GM21360 (cell line): ENCODE measurements around the gene LRRC28.

ENCODE experiments used
- ATAC-seq: cut with Tn5 transposase; IDR thresholded peaks from one replicate; pipeline ENCODE4 v1.9.1; 2021; ENCODE audit warnings: mild to moderate bottlenecking, moderate library complexity; ENCODE audit not compliant: unreplicated experiment

Gene LRRC28

DNA sequence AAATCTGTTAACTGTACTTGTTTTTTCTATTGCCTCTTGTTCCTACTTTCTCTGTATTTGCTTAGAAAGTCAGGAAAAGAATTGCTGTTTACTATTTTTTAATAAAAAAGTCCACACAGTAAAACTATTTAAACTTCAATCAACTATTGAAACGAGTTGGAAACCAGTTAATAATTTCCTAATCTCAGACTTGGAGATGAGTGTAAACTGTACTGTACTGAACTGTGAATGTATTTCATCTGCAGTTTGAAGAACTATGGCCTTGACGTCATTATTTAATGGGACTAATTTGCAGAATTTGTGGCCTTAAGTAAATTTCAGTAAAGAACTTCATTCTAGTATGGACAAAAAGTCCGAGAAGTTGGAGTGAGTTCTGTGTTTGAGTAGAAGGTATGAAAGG is 89.1 kb downstream of the LRRC28 start:
- ATAC-seq: no peak

DNA sequence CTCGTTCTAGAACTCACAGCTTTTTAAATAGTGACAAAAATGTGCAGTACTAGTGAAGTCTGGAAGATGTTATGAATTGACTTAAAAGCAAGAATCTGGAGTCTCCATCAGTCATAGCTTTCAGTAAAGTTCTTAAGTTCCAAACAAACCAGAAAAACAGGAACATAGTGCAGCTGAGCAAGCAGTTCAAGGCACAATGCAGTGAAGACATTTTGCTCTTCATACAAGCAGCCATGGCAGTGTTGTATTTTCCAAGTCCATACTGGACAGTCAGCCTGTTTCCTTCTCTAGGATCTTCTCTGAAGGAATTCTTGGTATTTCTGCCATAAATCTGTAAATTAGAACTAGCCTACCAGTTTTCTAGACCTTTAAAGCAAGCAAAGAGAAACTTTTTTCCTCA is 90.5 kb downstream of the LRRC28 start:
- ATAC-seq: no peak

DNA sequence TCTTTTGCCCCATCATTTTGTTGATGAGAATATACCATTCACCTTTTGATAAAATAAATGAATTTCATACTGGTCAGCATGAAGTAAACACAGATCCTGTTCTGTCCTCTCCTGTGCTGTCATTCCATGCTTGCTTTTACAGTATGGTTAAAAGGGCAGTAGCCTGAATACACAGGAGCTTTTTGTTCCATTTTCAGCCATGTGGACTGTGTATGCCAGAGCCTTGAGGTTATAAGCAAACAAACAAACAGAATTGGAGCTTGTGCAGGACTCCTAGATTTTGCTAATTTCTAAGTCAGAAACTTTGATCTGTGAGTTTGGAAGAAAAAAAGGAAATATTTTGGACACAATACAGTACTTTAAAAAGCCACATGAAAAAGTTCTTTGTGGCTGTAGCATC is 91.9 kb downstream of the LRRC28 start:
- ATAC-seq: no peak

DNA sequence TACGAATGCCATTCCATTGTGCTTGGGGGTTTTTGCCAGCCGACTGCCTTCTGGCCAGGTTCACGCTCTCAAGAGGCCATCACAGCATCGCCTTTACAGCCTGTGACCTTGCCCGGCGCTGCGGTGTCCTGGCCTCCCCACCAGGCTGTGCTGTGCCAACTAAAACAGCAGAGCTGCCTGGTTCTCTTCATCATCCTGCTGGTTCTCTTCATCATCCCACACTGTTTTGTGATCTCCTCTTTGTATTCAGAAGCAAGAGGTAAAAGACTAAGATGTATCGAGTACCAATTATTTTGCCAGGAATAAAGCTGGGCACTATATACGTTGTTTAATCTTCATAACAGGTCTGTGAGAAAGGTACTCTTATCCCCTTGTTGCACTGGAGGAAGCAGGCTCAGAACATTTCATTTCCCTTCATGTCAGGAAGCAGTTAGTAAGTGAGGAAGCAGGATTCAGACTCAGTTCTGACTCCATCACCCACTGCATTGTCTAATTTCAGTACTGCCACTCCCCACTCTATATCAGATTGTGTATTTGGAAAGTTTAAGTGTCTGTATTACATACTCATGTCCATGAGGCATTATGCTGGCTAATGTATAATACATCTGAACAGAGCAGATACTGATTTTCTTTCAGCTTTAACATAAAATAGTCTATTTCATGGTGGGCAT is 92.7 kb downstream of the LRRC28 start:
- ATAC-seq: no peak

DNA sequence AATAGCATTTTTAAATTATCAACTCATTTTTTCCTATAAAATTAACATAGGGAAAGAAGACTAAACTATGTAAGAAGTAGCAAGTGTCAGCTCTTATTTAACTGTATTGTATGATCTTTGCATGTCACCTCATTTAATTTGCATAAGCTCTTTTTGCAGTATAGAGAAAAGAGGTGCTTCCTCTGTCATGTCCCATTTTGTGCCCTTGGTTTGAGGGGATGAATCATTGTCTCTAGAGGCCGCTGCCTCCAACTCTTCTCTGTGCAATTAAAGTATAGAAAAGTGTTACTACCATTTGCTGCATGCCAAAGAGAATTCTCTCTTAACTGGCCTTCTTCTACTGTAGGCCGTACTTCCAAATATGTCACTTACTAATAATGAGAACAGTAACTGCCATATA is 93.4 kb downstream of the LRRC28 start:
- peak; percentile 46 for ATAC-seq

DNA sequence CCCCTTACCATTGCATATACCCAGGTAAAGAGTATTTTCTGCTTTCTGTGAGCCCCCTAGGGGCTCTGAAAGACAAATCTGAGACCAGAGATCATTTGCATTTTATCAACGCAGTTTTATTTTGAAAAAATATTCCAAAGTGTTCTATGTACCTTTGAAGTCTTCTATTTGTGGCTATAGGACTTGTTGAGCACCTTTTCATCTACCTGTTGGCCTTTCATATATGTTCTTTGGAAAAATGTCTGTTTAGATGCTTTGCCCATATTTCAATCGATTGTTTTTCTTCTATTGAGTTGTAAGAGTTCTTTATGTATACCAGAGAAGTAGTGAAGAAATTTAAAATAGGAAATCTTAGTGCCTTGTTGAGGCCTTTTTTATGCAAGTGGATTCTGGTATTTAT is 94.0 kb downstream of the LRRC28 start:
- no peak for ATAC-seq

DNA sequence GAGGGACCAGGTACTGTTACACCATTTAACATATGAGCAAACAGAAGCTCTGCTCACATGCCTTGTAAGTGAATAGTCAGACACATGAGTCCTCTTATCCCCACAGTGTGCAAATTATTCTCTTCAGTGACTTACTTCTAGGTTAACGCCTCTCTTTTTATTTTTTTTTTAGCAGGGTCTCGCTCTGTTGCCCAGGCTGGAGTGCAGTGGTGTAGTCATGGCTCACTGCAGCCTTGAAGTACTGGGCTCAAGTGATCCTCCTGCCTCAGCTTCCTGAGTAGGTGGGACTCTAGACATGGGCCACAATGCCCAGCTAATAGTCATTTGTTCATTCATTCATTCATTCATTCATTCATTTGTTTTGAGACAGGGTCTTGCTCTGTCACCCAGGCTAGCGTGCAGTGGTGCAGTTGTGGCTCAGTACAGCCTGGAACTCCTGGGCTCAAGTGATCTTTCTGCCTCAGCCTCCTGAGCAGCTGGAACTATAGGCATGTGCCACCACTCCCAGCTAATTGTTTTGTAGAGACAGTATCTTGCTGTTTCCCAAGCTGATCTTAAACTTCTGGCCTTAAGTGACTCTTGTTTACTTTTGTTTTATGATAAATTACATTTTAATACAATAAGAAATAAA is 94.7 kb downstream of the LRRC28 start:
- ATAC-seq: no peak

DNA sequence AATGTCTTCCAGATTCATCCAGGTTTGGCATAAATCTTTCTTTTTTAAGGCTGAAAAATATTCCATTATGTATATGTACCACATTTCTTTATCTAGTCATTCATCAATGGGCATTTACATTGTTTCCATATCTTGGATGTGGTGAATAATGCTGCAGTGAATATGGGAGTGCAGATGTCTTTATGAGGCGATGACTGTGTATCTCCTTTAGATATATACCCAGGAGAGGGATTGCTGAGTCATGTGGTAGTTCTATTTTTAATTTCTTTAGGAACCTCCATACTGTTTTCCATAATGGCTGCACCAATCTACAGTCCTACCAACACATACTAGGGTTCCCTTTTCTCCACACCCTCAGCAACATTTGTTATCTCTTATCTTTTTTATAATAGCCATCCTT is 96.3 kb downstream of the LRRC28 start:
- no peak for ATAC-seq

DNA sequence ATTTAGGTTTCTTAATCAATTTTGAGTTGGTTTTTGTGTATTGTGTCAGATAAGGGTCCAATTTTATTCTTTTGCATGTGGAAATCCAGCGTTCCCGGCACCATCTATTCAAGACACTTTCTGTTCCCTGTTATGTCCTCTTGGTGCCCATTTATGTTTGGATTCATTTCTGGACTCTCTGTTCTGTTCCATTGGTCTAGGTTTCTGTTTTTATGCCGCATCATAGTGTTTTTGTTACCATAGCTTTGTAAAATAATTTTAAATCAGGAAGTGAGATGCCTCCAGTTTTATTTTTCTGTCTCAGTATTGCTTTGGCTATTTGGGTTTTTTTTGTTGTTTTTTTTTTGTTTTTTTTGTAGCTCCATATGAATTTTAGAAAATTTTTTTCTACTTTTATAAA is 97.1 kb downstream of the LRRC28 start:
- no peak for ATAC-seq

DNA sequence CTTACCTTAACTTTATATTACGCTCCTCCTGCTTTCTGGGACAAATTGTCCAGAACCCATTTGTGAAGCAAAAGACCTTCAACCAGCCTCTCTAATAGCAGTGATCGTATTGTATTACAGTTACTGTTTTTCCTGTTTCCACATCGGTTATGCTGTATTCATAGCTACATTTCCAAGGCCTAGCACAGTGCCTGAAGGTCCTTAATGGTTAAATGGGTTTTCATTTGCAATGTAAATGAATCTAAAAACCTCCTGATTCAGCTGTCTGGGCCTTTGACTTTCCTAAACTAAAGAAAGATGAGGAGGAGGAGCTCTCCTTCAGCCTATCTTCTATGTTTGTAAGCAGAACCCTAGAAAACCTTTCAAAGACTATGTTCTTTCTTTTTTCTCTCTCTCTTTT is 99.1 kb downstream of the LRRC28 start:
- no peak for ATAC-seq

DNA sequence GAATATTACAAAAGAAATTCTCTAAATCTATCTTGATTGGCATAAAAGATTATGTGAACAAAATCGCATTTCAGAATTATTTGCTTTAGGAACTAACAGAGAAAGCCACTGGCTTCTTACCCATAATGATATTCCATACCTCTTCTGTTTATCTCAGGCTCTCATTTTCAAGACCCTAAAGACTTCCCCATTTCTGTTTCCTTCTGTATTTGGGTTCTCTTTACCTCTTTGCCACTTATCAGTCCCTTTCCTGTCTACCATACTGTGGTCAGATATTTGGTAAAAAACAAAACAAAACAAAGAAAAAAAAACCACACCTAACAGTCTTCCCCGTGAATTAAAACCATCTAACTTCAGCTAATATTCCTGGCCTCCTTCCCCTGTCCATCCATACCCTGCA is 108.5 kb downstream of the LRRC28 start:
- ATAC-seq: no peak

DNA sequence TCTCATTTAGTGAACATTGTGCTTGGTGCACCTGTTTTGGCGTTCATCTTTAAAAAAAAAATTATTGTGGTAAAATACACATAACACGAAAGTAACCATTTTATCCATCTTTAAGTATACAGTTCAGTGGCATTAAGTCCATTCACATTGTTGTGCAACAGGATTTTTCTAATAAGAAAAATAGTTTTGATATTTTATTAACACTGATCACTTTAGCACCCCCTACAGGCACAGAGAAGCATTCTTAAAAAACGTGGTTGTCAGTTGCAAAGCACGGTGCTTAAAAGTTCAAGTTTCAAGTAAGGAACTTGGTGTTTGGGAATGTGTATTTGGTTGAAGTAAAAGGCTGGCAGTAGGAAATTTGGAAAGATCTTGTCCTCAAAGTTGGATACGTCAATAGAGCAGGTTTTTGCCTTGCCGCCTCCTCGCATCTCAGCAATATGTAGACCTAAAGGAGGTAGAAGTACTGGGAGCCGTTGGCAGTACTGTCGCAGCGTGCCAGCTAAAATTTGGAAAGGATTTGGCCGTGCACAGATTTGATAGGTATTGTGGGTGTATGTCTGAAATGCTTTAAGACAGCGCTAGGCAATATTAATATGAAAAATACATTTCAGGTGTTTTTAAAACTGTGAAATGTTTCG is 110.4 kb downstream of the LRRC28 start:
- no peak for ATAC-seq

DNA sequence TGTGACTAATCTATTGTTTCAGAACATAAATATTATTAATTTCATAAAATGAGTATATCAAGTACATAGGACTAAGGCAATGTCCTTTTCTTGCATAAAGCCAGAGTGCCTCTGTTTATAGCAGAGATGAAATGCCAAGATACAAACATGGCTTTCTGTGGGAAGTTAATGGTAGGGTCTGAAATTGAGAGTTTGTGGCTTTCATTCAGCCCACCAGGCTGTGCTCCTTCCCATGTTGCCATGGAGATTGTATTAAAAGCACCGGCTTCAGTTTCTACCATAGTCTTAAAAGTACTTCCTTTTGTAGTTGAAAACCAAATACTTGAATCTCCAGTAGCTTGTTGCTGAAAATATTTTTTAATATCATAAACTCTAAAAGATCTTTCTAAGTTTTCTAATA is 114.0 kb downstream of the LRRC28 start:
- peak; percentile 94 for ATAC-seq

DNA sequence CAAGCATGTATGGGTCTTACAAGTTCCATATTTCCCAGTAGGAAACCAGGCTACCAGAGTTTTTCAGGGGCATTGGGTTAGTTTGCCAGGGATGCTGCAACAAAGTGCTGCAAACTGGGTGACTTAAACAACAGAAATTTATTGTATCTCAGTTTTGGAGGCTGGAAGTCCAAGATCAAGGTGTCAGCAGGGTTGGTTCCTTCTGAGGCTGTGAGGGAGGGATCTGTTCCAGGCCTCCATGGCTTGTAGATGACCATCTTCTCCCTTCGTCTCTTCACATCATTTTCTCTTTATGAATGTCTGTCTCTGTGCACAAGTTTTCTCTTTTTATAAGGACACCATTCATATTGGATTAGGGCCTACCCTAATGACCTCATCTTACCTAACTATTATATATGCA is 114.7 kb downstream of the LRRC28 start:
- ATAC-seq: no peak

DNA sequence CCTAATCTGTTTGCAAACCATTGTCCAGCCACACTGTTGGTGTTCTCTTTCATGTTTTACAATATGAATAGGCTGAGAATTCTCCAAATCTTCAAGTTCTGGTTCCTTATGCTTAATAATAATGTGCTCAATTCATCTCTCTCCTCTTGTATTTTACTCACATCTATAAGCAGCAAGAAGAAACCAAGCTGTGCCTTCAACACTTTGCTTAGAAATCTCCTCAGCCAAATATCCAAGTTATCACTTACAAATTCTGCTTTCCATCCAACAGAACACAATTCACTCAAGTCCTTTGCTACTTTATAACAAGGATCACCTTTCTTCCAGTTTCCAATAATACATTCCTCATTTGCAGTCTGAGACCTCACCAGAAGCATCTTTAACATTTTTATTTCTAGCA is 117.5 kb downstream of the LRRC28 start:
- ATAC-seq: no peak

DNA sequence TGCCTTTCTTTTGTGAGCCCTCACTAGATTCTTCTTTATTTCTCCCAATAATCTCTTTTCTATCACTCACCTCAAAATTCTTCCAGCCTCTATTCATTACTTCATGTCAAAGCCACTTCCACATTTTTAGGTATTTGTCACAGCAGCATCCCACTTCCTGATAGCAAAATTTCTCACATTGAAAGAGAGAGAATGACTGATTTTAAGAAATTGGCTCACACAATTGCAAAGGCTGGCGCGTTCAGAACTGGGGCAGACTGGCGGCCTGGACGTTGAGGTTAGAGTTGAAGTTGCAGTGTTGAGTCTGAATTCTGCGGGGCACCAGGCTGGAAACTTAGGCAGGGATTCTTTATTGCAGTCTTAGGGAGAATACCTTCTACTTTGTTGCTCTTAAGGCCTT is 117.9 kb downstream of the LRRC28 start:
- ATAC-seq: no peak

DNA sequence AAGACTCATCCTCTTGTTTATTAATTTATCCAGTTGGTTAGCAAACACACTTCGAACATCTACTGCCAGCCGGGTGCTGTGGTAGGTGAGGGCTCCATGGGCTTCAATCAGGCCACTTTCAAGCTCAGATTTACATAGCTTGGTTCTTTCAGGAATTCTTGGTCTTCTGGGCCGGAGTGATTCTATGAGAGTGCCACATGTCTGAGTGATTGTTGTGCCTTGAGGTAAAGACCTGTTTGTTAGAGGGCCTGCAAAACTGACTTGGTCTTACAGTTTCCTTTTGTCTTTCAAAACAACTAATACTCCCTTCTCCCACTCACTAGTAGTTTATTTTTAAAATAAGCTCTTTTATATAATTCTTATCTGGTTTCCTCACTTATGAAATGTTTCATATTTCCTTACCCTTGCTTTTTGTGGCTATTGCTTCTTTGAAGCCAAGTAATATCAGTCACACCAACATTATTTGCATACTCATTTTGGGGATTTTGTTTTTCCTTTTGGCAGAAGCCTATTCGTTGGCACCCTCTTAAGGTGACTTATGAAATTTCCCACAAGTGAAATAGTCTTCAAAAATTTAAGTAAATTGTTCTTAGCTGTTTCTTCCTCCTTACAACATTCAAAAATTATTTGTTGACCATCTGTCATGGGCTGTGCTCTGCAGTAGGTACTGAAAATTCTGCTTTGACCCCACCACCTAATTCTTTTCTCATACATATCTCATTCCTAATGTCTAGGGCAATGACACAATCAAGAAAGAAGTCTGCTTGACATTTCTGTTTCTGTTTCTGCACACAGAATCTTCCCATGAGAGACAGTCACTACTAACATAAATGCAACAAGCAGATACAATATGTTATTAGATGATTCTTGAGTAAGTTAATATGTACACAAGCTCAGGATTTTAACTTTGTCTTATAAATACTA is 120.2 kb downstream of the LRRC28 start:
- ATAC-seq: peak; percentile 68

DNA sequence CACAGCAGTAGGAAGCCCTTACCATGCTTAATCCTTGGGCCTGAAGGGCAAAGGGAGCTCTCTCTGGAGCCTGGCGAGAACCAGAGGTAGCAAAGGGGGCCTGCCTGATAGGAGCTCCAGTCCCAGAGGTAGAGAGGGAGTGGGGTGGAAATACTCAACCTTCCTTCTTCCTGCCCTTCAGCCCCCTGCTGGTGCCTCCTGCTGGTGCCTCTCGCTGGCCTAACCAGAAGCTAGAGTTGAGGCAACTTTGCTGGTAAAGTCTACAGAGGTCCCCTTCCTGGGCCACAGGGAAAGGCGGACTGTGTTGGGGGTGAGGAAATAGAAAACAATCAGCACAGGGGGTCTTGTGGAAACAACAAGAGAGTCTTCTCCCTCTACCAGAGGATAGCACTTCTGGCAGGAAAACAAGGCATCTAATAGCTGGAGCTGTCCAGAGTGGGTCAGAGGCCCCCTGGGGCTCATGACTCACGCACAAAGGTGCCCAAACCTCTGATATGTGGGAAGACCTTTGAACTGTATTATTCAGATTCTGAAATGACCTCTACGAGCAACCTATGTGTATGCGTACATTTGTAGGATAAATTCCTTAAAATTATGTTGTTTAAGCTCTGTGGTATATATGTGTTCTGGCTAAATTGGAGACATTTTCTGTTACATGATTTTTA is 133.9 kb downstream of the LRRC28 start:
- ATAC-seq: no peak

DNA sequence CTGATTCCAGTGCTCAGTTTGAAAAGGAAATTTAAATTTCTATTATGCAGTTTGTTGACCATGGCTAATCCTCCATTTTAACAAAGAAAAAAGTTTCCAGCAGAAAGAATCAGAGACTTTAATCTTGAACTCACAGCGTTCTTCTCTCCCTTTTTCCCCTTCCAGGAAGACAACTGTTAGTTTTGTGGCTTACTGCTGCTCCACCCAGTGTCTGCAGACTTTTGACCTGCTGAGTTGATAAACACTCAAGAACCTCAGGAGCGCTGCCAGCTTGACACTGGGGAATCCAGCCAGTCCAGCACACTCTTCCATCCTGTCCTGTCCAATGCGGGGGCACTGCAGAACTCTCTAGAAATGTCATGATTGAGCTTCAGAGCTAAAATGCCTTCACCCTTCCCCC is 134.6 kb downstream of the LRRC28 start:
- ATAC-seq: no peak

DNA sequence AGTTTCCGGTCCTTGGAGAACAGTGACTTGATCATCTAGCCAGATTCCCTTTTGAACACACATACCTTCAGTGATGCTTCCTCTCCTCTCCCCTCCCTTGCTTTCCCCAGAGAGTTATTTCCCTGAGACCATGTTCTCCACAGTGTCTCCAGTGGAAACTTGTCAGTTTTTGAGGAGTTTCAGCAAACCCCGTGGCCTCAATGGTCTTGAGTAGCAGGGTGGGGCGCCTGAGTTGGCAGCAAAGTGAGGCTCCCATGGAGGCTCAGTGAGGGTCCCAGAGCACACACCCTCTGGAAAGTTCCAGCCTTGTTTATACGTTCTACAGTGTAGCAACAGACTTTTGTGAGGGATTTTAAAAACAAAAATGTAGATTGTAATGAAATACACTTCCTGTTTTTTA is 135.1 kb downstream of the LRRC28 start:
- ATAC-seq: no peak
